Loucy (cell line): Measurements from ENCODE around the gene CDK8.

Experiments used
- CTCF ChIP-seq: fragments of 200-600 bp; sonication (generic); conservative IDR thresholded peaks from 2 replicates; pipeline ENCODE4 v1.5.1; 2014; ENCODE audit warnings: mild to moderate bottlenecking, antibody characterized with exemption, low read length
- EZH2phosphoT487 ChIP-seq: fragments of 200-600 bp; IDR thresholded peaks from 2 replicates; pipeline ENCODE4 v1.6.1; 2018; ENCODE audit warnings: antibody characterized with exemption, mild to moderate bottlenecking, moderate library complexity, borderline replicate concordance

- TF ChIP-seq CTCF (no peak), EZH2phosphoT487 (no peak)
Observed at GRCh38 chr13:26433776-26434175, 179.8 kb downstream of the CDK8 start.
